ENCODE results near the gene CDCA5. TPM values are rescaled to one million over a fixed set of nuclear protein-coding genes. Genes with fewer than 3 reads are reported as not detected.

CDCA5 gene
- total RNA-seq, 6 experiments from 2014 or later = 14.3 to 28.3 (median 26.6) TPM

DNA sequence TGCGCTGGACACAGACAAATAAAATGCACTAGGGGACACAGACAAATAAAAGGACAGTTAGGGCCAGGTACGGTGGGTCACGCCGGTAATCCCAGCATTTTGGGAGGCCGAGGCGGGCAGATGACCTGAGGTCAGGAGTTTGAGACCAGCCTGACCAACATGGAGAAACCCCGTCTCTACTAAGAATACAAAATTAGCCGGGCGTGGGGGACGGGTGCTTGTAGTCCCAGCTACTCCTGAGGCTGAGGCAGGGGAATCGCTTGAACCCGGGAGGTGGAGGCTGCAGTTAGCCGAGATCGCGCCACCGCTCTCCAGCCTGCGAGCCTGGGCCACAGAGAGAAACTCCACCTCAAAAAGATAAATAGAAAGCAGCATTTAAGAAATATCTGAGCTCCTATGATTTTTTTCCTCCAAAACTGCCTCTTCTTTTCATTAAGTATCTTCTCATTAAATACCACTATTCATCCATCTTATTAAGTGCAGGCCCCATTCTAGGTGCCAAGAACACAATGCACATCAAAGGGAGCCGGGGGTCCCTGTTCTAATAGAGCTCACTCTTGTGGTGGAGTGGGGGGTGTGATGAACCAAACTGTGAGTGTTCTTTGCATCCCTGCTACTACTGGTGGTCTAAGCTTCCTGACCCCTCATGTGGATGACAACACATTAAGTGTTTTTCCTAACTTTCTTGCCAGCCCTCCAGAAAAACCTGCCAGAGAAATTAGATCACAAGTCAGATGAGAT lies 34.4 kb upstream of the CDCA5 start:
- H3K36me3 Mint-ChIP-seq (ENCODE audit: low read depth) = peaks cover 29% of the 10 kb centered on the region
- peaks cover 29% of the 10 kb centered on the region for H3K4me1 Mint-ChIP-seq (ENCODE audit: low read depth)
- H3K27me3 Mint-ChIP-seq (ENCODE audit: insufficient read depth) = peaks cover 2% of the 10 kb centered on the region; the same call in 1 of the 2 replicates
- H3K27ac Mint-ChIP-seq = peak overlapping the region; percentile 84
- H3K4me3 Mint-ChIP-seq = peak overlapping the region; percentile 90
- TF ChIP-seq, protein P1, sequence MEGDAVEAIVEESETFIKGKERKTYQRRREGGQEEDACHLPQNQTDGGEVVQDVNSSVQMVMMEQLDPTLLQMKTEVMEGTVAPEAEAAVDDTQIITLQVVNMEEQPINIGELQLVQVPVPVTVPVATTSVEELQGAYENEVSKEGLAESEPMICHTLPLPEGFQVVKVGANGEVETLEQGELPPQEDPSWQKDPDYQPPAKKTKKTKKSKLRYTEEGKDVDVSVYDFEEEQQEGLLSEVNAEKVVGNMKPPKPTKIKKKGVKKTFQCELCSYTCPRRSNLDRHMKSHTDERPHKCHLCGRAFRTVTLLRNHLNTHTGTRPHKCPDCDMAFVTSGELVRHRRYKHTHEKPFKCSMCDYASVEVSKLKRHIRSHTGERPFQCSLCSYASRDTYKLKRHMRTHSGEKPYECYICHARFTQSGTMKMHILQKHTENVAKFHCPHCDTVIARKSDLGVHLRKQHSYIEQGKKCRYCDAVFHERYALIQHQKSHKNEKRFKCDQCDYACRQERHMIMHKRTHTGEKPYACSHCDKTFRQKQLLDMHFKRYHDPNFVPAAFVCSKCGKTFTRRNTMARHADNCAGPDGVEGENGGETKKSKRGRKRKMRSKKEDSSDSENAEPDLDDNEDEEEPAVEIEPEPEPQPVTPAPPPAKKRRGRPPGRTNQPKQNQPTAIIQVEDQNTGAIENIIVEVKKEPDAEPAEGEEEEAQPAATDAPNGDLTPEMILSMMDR (IDR thresholded peaks at IDR 0.05) = peak; percentile 14
- no peak for DNase-seq
- H3K9me3 Mint-ChIP-seq = no peaks in the 10 kb centered on the region

DNA sequence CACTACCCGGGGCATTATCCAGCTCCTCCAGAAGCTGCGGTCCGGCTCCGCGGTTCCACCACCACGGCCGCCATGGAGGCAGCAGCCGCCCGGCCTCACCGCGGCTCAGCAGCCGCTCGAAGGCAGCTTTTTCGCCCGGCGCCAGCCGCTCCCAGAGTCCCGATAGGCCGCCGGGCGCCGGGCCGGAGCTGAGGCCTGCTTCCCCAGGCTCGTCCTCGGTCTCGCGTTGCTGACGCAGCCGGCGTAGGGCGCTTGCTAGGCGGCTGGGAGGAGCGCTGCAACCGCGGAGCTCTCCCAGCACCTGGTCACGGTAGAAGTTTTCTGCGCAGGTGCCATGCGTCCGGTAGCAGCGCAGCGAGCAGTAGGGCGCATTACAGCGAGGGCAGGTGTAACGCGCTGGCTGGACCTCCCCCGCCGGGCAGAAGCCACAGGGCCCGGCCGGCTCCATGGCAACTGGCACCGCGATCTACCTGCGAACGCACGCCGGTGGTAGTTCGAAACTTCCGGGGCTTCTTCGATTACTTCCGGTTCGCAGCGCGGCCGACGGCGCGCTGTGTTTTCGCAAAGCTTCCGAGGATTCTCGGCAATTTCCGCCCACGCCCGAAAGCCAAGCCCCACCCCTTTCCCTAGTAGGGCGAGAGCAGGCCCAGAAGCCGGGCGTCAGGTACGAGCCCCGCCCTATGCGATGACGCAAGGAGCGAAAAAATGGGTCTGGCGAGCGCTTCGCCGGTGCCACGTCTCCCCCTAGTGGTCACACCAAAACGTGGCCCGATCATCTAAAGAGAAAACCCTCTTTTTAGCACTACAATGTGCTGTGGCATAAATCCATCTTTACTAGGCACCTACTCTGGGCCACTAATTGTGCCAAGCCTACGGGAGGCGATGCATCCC lies 33.6 kb upstream of the CDCA5 start, which contains the start of gene ZNHIT2:
Gene ZNHIT2, minus strand, starts transcription at position 496 of the 891 bp plus-strand sequence. Its CDS starts 48 bp downstream, at position 448.
- H3K36me3 Mint-ChIP-seq (ENCODE audit: low read depth) = peaks cover 29% of the 10 kb centered on the region
- H3K4me3 Mint-ChIP-seq = peak within 1 kb of the TSS; percentile 90
- peak within 1 kb of the TSS; percentile 84 for H3K27ac Mint-ChIP-seq
- H3K9me3 Mint-ChIP-seq = no peaks in the 10 kb centered on the region
- H3K27me3 Mint-ChIP-seq (ENCODE audit: insufficient read depth) = peaks cover 2% of the 10 kb centered on the region; the same call in 1 of the 2 replicates
- TF ChIP-seq, protein P1 (IDR thresholded peaks at IDR 0.05) = peak; percentile 99
- DNase-seq = peak; percentile 98
- H3K4me1 Mint-ChIP-seq (ENCODE audit: low read depth) = peaks cover 31% of the 10 kb centered on the region

DNA sequence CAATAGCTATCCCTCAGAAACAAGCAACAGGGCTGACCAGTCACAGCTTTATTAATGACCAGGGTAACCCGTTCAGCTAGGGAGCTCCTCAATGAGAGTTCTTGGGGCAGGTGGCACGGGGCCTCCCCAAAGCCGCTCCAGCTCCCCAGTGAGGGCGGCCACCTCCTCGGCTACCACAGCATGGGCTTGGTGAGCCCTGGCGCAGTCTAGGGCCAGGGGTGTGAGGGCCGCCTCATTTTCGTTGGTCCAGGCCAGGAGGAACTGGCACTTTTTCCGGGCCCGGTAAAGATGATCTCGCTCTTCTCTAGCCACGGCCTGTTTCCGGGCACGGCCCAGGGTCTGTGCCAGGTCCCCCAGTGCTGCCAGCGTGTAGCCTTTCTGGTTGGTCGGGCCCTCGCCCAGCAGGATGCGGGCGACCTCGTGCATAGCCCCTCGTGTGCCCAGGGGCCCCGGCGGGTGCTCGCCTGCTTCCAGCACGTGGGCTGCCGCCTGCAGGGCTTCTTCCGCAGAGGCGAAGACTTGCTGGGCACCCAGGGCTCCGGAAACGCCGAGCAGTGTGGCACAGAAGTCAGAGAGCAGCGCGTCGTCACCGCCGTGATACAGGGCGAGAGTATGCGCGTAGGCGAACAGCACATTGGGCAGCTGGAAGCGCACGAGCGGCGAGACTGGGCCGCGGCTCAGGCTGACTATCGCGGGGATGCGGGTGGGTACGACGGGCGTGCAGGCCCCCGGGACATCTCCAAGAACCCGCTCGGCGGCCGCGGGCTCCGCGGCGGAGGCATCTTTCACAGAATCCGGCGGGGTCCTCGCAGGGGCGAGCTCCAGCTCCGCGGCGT lies 32.7 kb upstream of the CDCA5 start:
- peaks cover 20% of the 10 kb centered on the region for H3K36me3 Mint-ChIP-seq (ENCODE audit: low read depth)
- H3K27ac Mint-ChIP-seq = peak overlapping the region; percentile 78
- peaks cover 33% of the 10 kb centered on the region for H3K4me1 Mint-ChIP-seq (ENCODE audit: low read depth)
- peak overlapping the region; percentile 90 for H3K4me3 Mint-ChIP-seq
- peak; percentile 41 for DNase-seq
- no peaks in the 10 kb centered on the region for H3K9me3 Mint-ChIP-seq
- TF ChIP-seq, protein P1 (IDR thresholded peaks at IDR 0.05) = no peak
- peaks cover 2% of the 10 kb centered on the region; the same call in 1 of the 2 replicates for H3K27me3 Mint-ChIP-seq (ENCODE audit: insufficient read depth)

DNA sequence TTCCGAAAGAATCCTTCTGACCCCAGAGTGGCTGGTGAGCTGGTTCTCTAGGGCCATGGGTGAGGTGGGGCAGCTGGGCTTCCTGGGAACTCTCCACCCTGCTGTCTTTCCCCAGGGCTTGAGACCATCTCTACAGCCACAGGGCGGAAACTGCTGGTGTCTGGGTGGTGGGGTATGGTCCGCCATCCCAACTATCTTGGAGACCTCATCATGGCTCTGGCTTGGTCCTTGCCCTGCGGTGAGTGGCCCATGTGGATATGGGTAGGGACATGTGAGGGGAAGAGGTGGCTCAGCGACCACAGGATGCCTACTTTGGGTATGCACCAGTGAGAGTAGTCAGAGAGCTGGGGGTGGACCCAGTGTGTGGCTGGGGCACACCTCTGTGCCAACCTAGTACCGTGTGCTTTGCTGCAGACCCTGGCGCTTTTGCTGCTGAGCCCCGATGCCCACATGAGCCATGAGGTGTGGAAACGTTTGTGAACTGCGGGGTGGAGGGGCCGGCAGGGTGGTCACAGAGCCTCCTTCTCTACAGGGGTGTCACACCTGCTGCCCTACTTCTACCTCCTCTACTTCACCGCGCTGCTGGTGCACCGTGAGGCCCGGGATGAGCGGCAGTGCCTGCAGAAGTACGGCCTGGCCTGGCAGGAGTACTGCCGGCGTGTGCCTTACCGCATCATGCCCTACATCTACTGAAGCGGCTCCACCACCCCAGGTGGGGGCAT lies 31.7 kb upstream of the CDCA5 start:
- Mint-ChIP-seq H3K4me1 (ENCODE audit: low read depth) (peaks cover 27% of the 10 kb centered on the region), H3K9me3 (no peaks in the 10 kb centered on the region), H3K36me3 (ENCODE audit: low read depth) (peaks cover 13% of the 10 kb centered on the region), H3K27ac (peak overlapping the region; percentile 43), H3K4me3 (peak overlapping the region; percentile 90), H3K27me3 (ENCODE audit: insufficient read depth) (peaks cover 2% of the 10 kb centered on the region; the same call in 1 of the 2 replicates)
- DNase-seq = no peak
- TF ChIP-seq, protein P1 (IDR thresholded peaks at IDR 0.05) = no peak

Measured in HFFc6 (cell line).